22Rv1 (cell line): Measurements from ENCODE around the gene ZBTB45.

ENCODE experiments used
- H3K27ac ChIP-seq: fragments of 450-650 bp; 2 replicates; pipeline ENCODE4 v1.5.1; 2017
- ZFX ChIP-seq: fragments of 450-650 bp; IDR thresholded peaks from 2 replicates; pipeline ENCODE4 v1.6.1; 2017; ENCODE audit warnings: antibody characterized with exemption, borderline replicate concordance
- TF ChIP-seq, protein P1 (sequence below): fragments of 450-650 bp; IDR thresholded peaks from 2 replicates; pipeline ENCODE4 v1.5.1; 2017; ENCODE audit warnings: mild to moderate bottlenecking

The ZBTB45 gene

DNA sequence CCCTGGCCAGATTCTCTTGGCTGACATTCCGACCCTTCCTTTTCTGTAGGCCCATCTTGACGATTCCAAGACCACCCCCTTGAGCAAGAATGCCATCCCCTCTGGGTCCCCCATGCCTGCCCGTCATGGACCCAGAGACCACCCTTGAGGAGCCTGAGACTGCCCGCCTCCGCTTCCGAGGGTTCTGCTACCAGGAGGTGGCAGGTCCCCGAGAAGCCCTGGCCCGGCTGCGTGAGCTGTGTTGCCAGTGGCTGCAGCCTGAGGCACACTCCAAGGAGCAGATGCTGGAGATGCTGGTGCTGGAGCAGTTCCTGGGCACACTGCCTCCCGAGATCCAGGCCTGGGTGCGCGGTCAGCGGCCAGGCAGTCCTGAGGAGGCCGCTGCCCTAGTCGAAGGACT is 42.5 kb downstream of the ZBTB45 start:
- TF ChIP-seq, protein P1, sequence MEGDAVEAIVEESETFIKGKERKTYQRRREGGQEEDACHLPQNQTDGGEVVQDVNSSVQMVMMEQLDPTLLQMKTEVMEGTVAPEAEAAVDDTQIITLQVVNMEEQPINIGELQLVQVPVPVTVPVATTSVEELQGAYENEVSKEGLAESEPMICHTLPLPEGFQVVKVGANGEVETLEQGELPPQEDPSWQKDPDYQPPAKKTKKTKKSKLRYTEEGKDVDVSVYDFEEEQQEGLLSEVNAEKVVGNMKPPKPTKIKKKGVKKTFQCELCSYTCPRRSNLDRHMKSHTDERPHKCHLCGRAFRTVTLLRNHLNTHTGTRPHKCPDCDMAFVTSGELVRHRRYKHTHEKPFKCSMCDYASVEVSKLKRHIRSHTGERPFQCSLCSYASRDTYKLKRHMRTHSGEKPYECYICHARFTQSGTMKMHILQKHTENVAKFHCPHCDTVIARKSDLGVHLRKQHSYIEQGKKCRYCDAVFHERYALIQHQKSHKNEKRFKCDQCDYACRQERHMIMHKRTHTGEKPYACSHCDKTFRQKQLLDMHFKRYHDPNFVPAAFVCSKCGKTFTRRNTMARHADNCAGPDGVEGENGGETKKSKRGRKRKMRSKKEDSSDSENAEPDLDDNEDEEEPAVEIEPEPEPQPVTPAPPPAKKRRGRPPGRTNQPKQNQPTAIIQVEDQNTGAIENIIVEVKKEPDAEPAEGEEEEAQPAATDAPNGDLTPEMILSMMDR, result no peak
- TF ChIP-seq ZFX, result no peak
- H3K27ac ChIP-seq, result peak overlapping the region; percentile 98

DNA sequence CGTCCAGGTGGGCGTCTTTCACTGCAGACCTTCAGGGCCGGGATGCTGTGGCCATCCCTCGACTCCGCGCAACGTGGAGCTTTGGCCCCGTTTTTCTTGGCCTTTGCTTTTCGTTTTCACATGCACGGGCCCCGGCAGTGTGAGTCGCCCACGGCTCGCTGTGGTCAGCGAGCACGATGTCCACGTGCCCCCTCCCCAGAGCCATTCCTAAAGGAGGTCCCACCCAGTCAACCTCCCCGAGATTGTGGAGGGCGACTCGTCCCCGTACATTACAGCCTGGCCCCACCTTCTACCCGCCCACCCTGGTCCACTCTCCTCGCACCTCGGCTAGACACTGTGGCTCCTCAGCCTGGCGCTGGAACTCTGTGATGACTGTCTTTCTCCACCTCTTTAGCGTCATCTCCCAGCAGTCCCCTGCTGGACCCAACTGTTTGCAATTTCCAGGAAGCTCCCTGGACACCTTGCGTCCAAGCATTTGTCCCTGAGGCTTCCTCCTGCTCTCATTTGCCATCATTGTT is 43.1 kb downstream of the ZBTB45 start:
- TF ChIP-seq, protein P1, result no peak
- TF ChIP-seq ZFX, result no peak

DNA sequence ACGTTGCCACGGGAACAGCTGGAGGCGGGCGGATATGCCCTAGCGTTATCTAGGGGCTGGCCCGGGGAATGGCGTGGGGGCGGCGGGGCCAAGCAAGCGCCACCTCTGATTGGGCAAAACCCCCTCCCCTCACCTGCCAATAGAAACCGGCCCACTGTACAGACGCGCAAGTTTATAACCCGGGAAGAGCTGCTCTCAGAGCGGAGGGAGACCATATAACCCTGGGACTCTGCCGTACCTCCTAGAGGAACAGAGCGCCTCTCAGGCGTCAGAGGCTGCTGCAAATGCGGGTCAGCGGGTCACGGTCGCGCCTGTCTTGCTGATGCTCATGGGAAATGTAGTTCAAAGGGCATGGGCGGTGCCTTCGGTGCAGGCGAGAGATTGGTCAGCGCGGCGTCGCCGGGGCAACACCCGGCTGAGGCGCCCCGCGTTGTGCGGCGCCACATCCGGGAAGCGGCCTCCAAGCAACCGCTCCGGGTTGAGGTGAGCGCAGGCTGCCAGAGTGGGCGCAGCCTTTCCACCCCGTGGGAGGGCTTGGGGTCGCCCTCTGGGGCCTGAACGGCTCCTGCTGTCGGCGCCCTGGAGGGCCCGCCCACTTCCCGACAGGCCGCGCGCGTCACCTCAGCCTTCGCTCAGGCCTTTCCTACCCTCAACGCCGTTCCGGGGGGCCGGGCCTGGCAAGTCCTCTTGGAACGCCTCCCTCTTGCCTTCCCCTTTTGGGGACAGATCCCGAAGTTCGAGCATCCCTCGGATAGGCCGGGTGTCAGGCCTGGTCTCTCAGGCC is 43.7 kb downstream of the ZBTB45 start, which contains the start of gene ZNF446:
Gene ZNF446 (plus strand): TSS at position 639 of the 784 bp plus-strand sequence. CDS start 867 bp downstream, outside the sequence.
- peak within 1 kb of the TSS; percentile 98 for H3K27ac ChIP-seq
- no peak for TF ChIP-seq ZFX
- TF ChIP-seq, protein P1, result no peak

More for the DNA sequence above, 43.1 kb downstream of the ZBTB45 start:
- H3K27ac ChIP-seq, result peak overlapping the region; percentile 98

DNA sequence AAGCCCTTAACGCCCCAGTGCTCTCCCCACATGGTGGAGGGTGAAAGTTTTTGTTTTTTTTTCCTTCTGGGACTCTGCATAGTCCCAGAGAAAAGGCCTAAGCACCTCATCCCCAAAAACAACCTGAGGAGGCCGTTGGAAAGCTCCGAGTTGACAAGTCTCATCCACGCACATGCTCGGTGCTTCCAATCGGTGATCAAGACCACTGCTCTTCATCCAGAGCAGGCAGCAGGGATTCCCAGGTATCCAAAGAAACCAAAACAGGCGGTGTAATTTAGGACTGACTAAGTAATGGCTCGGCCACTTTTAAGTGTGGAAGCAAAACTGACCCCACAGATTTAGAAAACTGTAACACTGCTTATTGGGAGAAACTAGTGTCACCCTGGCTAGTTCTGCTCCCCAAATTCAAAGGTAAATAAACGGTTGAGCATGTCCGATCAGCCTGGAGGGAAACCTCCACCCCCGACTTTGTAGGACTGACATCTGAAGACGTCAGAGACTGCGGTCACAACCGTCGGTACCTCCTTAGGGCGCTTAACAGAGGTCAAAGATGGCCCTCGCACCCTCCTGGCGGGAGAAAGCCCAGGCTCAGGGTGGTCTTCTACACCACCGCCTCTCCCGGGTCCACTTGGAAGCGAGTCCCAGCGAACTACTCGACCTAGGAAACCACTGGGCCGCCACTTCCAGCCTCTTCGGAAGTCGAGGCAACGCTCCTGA is 44.5 kb downstream of the ZBTB45 start:
- peak overlapping the region; percentile 98 for H3K27ac ChIP-seq
- no peak for TF ChIP-seq ZFX
- TF ChIP-seq, protein P1, result no peak

DNA sequence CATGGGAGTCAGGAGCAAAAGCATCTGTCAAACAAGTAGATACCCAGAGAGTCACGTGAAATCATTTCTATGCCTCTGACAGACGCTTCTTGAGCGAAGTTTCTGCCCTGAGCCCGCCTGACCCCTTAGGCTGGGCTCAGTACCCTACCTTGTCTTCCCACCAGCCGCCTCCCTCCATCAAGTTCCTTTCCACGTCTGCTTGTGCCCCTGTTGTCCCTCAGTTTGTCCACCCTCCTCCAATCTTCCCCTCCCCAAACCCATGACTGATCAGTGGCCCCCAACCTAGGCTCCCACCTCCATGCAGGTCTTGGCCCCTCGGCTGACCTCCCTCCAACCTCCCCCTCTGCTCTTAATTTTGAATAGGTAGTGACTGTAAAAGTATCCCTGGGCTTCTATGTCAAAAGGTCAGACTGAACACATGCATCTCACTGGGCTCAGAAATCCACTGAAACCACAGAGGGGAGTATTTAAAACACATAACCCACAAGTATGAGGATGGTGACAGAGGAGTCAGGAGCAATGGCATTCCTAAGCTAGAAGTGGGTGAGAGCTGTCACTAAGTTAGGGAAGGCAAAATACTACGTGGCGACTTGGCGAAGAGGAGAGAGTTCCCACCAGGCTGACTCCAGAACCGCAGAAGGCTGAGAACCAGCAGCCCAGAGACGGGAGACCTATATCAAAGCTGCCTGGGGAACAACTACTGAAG is 45.2 kb downstream of the ZBTB45 start:
- H3K27ac ChIP-seq, result peak overlapping the region; percentile 98
- no peak for TF ChIP-seq ZFX
- TF ChIP-seq, protein P1, result no peak

DNA sequence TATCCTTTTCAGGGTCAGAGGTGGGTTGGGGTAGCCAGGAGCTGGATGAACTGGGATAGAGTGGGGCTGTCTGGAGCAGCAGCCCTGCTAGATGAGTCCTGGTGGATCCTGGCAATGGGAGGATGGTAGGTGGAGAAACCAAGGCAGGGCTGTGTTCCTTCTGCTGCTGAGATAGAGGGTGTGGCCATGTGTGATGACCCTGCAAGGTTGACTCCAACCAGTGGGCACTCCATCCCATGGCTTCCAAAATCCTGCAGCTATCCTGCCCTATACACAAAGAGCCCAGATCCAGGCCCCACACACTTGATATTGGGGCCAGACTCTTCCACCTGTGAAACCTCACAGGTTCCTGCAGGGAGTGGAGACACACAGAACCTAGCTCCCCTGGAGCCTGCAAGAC is 45.8 kb downstream of the ZBTB45 start:
- TF ChIP-seq ZFX, result no peak
- TF ChIP-seq, protein P1, result no peak
- H3K27ac ChIP-seq, result peak overlapping the region; percentile 98
